HG03095 (cell line): Measurements from ENCODE around the gene TMEM60.

Experiments
- ATAC-seq: cut with Tn5 transposase; IDR thresholded peaks from one replicate; pipeline ENCODE4 v1.9.1; 2021; ENCODE audit warnings: moderate library complexity; ENCODE audit not compliant: unreplicated experiment

TMEM60 gene

DNA sequence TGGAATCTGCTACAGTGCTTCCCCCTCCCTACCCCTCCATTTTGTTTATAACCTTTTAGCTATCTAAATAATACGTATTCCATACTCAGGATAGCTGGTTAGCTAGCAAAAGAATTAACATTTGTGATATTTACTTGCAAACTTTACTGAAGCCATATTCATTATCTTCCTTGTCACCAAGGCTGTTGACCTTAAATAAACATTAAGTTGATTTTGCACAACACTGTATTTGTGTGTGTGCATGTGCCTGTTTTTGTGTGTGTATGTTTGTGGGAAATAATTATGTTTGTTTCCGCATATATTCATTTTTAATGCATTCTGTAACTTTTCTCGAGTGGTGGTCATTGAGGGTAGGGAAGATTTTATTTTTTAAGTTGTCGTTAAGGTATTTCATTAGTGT lies 15.9 kb downstream of the TMEM60 start:
- ATAC-seq, result no peak

DNA sequence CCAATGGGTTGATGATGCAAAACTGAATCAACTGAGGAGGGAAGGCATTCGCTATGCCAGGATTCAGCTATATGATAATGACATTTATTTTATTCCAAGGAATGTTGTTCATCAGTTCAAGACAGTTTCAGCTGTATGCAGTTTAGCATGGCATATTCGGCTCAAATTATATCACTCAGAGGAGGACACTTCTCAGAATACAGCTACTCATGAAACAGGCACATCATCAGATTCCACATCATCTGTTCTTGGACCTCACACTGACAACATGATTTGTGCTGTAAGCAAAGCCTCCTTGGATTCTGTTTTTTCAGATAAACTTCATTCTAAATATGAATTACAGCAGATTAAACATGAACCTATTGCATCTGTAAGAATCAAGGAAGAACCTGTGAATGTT lies 19.7 kb downstream of the TMEM60 start:
- no peak for ATAC-seq

DNA sequence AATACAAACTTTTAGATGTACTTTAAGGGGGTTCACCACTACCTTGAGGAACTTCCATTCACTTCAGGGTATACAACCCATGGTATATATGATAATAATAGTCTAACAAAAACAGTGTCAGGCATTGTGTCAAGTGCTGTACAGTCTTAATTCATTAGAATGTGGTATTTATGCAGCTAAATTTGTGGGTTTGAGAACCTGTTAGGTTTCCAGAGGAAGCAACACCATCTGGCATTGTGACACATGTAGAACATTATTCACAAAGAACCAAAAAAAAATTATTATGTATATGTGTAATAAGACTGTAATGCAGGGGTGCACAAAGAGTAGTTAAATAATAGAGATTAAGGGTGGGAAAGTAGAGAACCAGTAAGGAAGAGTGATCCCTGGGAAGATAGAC lies 26.3 kb downstream of the TMEM60 start:
- ATAC-seq, result no peak

DNA sequence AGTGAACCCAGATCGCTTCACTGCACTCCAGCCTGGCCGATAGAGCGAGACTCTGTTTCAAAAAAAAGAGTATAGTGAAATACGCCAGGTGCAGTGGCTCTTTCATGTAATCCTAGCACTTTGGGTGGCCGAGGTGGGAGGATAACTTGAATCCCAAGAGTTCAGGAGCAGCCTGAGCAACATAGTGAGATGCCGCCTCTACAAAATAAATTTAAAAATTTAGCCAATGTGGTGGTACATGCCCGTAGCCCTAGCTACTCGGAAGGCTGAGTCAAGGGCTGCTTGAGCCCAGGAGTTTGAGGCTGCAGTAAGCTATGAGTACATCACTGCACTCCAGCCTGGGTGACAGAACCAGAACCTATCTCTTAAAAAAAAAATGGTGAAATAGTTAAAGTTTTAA lies 27.9 kb downstream of the TMEM60 start:
- ATAC-seq, result no peak

DNA sequence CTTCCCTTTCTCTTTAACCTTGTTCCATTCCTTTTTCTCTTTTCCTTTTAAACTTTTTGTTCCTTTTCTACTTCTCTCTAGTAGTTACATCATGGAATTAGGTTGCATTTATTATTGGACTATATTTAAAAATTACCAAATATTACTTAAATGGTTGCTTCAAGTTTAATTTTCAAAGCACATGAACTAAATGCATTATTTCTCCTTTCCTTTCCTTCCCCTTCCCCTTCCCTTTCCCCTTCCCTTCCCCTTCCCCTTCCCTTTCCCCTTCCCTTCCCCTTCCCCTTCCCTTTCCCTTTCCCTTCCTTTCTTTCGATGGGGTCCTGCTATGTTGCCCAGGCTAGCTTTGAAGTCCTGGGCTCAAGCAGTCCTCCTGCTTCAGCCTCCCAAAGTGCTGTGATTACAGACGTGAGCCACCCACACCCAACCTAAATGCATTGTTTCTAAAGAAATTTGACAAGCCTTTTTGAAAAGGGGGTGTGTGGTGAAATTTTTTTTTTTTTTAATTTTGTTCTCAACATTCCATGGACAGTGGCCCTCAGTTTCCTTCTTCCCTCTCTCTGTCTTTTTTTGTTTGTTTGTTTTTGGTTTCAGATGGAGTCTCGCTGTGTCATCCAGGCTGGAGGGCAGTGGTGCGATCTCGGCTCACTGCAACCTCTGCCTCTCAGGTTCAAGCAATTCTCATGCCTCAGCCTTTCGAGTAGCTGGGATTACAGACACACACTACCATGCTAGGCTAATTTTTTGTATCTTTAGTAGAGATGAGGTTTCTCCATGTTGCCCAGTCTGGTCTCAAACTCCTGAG lies 31.2 kb downstream of the TMEM60 start:
- ATAC-seq, result no peak

DNA sequence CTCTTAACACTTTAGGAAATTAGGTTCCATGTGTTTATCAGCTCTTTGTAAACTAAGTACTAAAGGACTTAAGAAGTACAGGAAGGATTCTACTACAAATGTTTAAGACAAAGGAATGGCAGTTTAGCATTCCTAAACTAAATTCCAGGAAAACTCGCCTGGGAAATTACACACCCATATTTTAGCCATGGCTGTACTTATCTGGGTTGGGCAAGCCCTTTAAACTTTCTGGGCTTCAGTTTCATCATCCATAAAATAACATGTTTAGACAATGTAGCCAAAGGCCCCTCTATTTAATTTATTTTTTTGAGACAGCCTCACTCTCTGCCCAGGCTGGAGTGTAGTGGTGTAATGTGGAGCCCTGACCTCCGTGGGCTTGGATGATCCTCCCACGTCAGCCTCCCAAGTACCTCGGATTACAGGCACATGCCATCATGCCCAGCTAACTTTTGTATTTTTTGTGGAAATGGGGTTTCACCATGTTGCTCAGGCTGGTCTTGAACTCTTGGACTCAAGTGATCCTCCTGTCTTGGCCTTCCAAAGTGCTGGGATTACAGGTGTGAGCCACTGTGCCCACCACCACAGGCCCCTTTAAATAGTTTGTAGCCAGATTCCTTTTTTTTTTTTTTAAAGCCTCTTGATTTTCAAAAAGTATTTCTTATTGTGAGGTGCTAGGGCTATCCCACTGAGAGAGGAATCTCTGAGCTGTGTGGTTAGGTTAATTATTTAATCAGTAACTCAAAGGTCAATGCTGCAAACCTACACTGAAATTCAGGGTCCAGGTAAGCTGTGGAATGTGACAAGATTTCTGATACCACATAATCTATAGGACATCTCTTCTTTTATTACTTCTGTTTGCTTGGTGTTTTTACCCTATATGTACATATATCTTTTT lies 32.1 kb downstream of the TMEM60 start:
- ATAC-seq, result no peak

DNA sequence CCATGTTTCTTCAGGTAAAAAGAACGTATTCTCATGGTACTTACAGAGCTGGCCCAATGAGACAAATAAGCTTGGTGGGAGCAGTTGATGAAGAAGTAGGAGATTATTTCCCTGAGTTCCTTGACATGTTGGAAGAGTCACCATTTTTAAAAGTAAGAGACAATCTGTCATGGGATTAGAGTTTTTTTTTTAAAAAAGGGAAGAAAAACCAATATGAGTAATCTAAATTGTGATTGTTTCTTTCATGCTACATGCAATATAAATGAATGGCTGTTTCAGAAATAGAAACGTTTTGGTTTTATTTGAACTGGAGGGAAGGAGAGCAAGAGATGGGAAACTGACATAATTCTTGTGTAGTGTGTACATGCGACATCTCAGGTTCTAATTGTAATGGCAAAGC lies 32.8 kb downstream of the TMEM60 start:
- no peak for ATAC-seq

DNA sequence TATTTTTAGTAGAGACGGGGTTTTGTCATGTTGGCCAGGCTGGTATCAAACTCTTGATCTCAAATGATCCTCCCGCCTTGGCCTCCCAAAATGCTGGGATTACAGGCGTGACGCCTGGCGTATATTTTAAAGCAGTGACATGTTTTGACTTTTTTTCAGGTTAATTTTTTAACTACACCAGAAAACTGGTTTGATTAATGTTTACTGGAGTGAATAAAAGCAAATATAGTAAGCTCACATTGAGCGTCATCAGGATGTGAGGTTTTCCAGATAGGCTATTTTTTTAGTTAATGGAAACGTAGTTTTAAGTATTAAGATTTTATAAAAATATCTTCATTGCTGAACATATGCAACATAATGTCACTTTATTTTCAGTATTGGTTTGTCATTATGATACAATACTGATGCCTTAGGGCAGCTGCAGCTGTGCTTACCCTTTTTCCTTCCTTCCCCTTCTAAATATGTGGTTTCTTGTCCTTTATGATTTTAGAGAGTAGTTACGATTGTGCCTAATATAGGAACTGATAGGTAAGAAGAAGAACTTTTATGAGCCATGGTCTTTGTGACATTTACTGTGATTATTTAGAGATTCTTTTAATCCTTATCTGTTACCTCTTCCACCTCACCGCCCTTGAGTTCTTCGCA lies 37.3 kb downstream of the TMEM60 start:
- no peak for ATAC-seq

DNA sequence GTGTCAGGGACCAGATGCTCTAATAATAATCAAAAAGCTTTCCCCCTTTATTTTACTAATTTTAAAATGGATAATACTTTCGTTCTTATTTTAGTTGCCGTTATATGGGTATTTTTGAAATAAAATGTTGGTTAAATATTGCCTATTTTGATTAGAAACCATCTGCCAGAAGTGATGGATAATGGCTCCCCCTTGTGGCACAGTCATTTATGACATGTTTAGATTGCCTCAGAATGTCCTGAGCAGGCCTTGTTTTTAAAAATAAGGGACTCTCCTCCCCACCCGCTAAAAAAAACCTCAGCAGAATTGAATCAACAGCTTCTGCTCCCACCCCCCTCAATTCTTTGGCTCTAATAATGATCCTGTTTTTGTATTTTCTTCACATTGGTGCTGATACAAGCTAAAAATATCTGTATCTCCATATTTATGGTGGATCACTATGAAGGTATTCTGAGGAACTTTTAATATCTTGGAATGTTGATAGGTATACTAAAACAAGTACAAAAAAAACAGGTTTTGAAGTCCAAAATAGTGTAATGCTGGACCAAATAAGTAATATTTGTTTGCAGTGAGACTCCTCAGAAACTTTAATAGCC lies 38.8 kb downstream of the TMEM60 start:
- ATAC-seq, result no peak

DNA sequence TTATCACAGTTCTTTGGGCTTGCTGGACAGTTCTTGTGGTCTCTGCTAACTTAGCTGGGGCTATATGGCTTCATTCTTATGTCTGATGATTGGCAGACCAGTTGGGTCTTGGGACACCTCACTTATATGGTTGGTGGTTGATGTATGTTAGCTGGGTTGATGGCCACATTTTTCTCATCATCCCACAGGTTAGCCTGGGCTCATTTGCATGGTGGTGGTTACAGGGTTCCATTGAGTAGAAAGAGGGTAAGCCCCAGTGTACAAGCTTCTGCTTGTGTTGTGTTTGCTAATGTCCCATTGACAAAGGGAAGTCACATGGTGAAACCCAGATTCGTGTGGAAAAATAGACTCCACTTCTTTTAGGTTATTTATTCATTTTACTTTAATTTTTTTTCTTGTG lies 40.6 kb downstream of the TMEM60 start:
- ATAC-seq, result peak; percentile 85

DNA sequence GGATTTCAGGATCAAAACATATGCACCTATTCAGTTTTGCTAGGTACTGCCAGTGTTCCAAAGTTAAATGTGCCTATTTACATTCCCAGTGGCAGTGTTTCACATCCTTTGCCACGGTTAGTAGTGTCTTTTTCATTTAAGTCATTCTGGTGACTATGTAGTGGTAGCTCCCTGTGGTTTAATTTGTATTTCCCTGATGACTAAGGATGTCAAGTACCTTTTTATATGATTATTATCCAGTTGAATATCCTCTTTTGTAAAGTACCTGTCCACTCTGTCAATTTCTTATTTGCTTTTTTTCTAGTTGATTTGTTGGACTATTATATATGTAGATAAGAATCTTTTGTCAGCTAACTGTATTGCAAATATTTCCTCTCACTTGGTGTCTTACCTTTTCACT lies 45.1 kb downstream of the TMEM60 start:
- no peak for ATAC-seq

DNA sequence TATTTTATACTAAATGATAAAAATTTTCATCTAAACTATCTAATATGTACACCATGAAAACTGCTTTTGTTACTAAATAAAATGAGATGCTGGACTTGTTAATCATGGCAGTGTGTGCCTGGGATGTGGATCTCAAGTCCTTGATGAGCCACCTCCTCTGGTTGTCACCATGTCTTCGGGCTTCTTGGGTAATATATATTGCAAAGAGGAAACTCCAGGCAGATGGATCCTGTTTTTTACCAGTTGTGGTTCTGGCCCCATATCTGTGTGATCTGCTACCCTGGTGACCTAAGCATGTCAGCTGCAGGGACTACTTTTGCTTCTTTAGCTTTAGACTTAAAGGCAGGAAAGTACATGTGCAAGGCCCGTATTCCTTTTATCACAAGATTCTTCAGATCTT lies 46.2 kb downstream of the TMEM60 start:
- no peak for ATAC-seq

DNA sequence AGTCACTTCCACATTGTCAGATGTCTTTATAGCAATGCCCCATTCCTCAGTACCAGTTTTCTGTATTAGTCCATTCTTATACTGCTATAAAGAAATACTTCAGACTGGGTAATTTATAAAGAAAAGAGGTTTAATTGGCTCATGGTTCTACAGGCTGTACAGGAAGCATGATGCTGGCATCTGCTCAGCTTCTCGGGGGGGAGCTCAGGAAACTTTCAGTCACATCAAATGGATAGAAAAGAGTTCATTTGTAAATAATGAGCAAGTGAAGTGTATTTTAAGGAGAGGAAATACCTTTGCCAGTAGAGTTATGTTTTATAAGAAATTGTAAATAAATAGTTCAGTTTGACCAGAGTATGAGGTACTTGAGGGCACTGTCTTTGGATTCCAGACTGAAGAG lies 50.5 kb downstream of the TMEM60 start:
- ATAC-seq, result no peak

DNA sequence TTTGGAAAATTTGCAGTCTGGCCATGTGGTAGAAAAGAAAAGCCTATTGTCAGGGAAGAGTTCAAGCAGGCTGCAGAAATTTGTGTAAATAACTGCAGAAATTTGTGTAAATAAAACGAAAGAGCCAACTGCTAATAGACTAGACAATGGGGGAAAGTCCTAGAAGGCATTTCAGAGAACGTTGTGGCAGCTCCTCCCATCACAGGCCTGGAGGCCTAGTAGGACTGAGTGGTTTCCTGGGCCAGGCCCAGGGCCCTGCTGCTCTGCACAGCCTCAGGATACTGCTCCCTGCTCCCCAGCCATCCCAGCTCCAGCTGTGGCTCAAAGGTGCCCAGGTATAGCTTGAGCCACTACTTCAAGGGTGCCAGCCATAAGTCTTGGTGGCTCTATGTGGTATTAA lies 51.1 kb downstream of the TMEM60 start:
- no peak for ATAC-seq

DNA sequence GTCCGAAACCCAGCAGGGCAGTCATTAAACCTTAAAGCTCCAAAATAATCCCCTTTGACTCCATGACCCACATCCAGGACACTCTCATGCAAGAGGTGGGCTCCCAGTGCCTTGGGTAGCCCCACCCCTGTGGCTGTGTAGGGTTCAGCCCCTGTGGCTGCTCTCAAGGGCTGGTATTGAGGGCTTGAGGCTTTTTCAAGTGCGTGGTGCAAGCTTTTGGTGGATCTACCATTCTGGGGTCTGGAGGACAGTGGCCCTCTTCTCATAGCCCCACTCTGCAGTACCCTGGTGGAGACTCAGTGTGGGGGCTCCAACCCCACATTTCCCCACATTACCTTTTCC lies 51.4 kb downstream of the TMEM60 start:
- ATAC-seq, result no peak

DNA sequence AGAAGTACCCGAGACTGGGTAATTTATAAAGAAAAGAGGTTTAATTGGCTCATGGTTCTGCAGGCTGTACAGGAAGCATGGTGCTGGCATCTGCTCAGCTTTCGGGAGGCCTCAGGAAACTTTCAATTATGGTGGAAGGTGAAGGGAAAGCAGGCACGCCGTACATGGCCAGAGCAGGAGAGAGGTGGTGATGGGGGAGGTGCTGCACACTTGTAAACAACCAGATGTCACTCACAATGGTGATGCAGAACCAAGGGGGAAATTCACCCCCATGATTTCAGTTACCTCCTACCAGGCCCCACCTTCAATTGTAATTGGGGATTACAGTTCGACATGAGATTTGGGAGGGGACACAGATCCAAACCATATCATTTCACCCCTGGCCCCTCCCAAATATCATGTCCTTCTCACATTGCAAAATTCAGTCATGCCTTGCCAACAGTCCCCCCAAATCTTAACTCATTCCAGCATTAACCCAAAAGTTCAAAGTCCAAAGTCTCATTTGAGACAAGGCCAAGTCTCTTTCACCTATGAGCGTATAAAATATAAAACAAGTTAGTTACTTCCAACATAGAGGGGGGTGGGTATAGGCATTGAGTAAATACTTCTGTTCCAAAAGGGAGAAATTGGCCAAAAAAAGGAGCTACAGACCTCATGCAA lies 51.9 kb downstream of the TMEM60 start:
- ATAC-seq, result no peak

DNA sequence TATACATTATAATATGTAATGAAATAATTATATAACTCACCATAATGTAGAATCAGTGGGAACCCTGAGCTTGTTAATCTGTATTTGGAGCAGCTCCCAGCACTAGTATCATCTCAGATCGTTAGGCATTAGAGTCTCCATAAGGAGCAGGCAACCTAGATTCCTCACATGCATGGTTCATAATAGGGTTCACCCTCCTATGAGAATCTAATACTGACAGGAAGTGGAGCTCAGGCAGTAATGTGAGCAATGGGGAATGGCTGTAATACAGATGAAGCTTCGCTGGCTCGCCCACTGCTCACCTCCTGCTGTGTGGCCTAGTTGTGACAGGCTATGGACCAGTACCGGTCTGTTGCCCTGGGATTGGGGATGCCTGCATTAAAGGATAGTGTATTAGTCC lies 52.5 kb downstream of the TMEM60 start:
- no peak for ATAC-seq
